Neutrophil (primary cell): ENCODE measurements around the gene PLPP6.

ENCODE experiments used
- H3K27ac ChIP-seq: fragments of 200-600 bp; sonication (generic); 2 replicates; pipeline ENCODE4 v1.5.1; 2016; ENCODE audit warnings: mild to moderate bottlenecking, moderate library complexity
- H3K27me3 ChIP-seq: fragments of 200-600 bp; sonication (generic); 2 replicates; pipeline ENCODE4 v1.6.0; 2016; ENCODE audit warnings: mild to moderate bottlenecking
- H3K36me3 ChIP-seq: fragments of 200-600 bp; sonication (generic); 2 replicates; pipeline ENCODE4 v1.5.1; 2017
- H3K4me1 ChIP-seq, 2 experiments: fragments of 200-600 bp in 1 of 2; sonication (generic) in 1 of 2; 1 replicate in 1 of 2; 2 replicates in 1 of 2; pipeline versions ENCODE4 v1.5.1 to v1.6.1; 2013 to 2016; ENCODE audit warnings: low read depth in 1 of 2, low read length in 1 of 2, mild to moderate bottlenecking in 1 of 2, moderate library complexity in 1 of 2; ENCODE audit not compliant: control insufficient read depth in 1 of 2, insufficient read depth in 1 of 2
- H3K4me3 ChIP-seq, 2 experiments: fragments of 200-600 bp in 1 of 2; sonication (generic) in 1 of 2; 1 replicate in 1 of 2; 2 replicates in 1 of 2; pipeline ENCODE4 v1.5.1; 2013 to 2016; ENCODE audit warnings: low read depth in 1 of 2, low read length in 1 of 2, mild to moderate bottlenecking in 1 of 2, moderate library complexity in 1 of 2
- H3K9me3 ChIP-seq: fragments of 200-600 bp; sonication (generic); 2 replicates; pipeline ENCODE4 v1.5.1; 2016
- TF ChIP-seq, protein P1 (sequence below): fragments of 200-600 bp; sonication (generic); IDR thresholded peaks from 2 replicates; pipeline ENCODE4 v1.5.1; 2016; ENCODE audit warnings: antibody characterized with exemption

PLPP6 gene

DNA sequence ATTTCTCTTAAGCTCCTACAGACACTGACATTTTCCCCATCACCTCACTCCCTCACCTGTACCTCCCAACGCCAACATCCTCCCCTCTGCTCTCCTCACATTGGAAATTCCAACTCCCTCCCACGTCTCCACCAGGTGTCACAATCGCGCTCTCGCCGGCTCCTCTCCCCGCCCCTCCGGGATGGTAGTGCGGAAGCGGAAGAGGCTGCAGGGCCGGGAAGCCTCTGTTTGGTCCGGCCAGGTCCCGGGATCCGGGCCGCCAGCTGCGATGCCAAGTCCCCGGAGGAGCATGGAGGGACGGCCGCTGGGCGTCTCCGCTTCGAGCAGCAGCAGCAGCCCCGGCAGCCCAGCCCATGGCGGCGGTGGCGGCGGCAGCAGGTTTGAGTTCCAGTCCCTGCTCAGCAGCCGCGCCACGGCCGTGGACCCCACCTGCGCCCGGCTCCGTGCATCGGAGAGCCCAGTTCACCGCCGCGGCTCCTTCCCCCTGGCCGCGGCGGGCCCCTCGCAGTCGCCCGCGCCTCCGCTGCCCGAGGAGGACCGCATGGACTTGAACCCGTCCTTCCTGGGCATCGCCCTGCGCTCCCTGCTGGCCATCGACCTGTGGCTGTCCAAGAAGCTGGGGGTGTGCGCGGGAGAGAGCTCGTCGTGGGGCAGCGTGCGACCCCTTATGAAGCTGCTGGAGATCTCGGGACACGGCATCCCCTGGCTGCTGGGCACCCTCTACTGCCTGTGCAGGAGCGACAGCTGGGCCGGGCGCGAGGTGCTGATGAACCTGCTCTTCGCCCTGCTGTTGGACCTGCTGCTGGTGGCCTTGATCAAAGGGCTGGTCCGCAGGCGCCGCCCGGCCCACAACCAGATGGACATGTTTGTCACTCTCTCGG is at the start of gene PLPP6:
PLPP6 (plus strand) TSS at position 187 of the 881 bp plus-strand sequence; CDS start at position 269, 82 bp downstream.
- H3K27ac ChIP-seq: peak within 1 kb of the TSS; percentile 59
- H3K4me1 ChIP-seq: peaks cover 26 to 31% of the 10 kb centered on the region in 2 experiments
- no peaks in the 10 kb centered on the region for H3K36me3 ChIP-seq
- peaks cover 59% of the 10 kb centered on the region for H3K27me3 ChIP-seq
- no peaks in the 10 kb centered on the region for H3K9me3 ChIP-seq
- TF ChIP-seq, protein P1, sequence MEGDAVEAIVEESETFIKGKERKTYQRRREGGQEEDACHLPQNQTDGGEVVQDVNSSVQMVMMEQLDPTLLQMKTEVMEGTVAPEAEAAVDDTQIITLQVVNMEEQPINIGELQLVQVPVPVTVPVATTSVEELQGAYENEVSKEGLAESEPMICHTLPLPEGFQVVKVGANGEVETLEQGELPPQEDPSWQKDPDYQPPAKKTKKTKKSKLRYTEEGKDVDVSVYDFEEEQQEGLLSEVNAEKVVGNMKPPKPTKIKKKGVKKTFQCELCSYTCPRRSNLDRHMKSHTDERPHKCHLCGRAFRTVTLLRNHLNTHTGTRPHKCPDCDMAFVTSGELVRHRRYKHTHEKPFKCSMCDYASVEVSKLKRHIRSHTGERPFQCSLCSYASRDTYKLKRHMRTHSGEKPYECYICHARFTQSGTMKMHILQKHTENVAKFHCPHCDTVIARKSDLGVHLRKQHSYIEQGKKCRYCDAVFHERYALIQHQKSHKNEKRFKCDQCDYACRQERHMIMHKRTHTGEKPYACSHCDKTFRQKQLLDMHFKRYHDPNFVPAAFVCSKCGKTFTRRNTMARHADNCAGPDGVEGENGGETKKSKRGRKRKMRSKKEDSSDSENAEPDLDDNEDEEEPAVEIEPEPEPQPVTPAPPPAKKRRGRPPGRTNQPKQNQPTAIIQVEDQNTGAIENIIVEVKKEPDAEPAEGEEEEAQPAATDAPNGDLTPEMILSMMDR: peak; percentile 42
- H3K4me3 ChIP-seq: peak within 1 kb of the TSS; percentile 71 to 77

DNA sequence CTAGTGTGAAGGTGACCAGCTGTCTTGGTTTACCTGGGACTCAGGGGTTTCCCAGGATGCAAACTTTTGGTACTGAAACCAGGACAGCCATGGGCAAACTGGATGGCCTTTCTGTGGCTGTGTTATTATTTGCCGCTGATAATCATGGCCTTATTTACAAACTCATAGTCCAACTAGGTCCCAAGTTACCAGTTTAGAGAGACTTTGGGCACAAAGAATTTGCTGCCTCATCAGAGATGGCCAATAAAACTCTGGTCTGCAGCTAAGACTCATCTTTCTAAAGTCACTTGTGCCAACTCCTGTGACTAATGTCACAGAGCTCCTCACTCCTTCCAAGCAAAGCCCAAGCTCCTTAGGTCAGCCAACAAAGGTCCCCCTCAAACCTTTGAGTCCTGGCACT is 47.5 kb upstream of the PLPP6 start:
- H3K9me3 ChIP-seq: no peaks in the 10 kb centered on the region
- H3K4me3 ChIP-seq: no peak overlapping the region
- no peak overlapping the region for H3K27ac ChIP-seq
- peaks cover 70% of the 10 kb centered on the region for H3K27me3 ChIP-seq
- no peaks in the 10 kb centered on the region for H3K36me3 ChIP-seq
- TF ChIP-seq, protein P1: no peak
- peaks cover 0 to 10% of the 10 kb centered on the region in 2 experiments for H3K4me1 ChIP-seq

DNA sequence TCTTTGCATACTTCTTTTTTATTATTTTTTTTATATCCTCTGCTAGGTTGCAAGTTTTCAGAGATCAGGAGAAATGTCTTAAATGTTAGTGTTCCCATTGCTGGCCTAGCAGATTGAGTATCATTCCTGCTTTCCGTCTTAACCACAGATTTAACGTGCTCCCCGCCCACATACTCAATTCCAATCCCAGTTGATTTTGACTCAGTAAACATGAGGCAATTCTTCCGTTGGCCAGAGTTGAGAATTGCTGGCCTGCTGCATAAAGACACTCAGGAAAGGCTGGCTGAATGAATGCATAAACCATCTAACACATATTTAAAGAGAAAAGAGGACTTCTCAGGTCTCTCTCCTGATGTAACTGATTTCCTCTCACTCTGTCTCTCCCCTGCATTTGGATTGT is 46.8 kb upstream of the PLPP6 start:
- Histone ChIP-seq H3K36me3 (no peaks in the 10 kb centered on the region), H3K4me1 (peaks cover 5 to 16% of the 10 kb centered on the region in 2 experiments), H3K9me3 (no peaks in the 10 kb centered on the region), H3K27me3 (peaks cover 70% of the 10 kb centered on the region), H3K4me3 (no peak overlapping the region), H3K27ac (no peak overlapping the region)
- TF ChIP-seq, protein P1: no peak

DNA sequence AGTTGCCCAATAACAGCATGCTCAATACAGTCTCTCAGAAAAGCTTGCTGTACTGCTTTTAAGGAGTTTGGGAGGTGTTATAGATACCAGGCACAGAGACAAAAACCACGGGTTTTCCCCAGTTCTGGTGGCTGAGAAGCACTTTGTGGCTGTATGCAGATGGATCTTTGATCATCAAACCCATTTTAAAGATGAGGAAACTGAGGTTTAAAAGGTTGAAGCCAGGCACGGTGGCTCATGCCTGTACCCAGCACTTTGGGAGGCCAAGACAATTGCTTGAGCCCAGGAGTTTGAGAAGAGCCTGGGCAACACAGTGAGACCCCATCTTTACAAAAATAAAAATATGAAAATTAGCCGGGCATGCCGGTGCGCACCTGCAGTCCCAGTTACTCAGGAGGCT is 46.3 kb upstream of the PLPP6 start:
- TF ChIP-seq, protein P1: no peak
- Histone ChIP-seq H3K36me3 (no peaks in the 10 kb centered on the region), H3K9me3 (no peaks in the 10 kb centered on the region), H3K27ac (no peak overlapping the region), H3K4me3 (no peak overlapping the region), H3K27me3 (peaks cover 72% of the 10 kb centered on the region), H3K4me1 (peaks cover 7 to 22% of the 10 kb centered on the region in 2 experiments)

DNA sequence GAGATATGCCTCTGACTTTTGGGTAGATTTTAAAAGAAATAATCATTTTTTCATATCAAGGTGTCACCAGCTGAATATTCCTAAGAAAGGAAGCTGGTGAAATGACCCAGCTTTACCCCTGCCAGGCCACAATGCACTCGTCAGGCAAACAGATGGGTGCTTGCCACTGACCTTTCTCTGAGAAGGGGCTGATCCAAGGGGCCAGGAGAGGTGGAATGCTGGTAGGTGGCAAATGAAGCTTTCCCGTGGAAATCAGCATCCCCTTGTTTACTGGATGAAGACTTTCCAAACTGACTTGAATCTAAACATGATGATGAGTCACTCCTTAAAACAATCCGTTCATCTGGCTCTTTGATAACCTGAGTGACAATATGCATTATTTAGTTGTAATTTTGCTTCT is 44.3 kb upstream of the PLPP6 start:
- no peaks in the 10 kb centered on the region for H3K36me3 ChIP-seq
- peaks cover 7 to 22% of the 10 kb centered on the region in 2 experiments for H3K4me1 ChIP-seq
- no peak overlapping the region for H3K27ac ChIP-seq
- no peaks in the 10 kb centered on the region for H3K9me3 ChIP-seq
- H3K27me3 ChIP-seq: peaks cover 80% of the 10 kb centered on the region
- no peak overlapping the region for H3K4me3 ChIP-seq
- TF ChIP-seq, protein P1: no peak
